Stimulated activated CD8-positive, alpha-beta memory T cell treated with anti-CD3 and anti-CD28 coated beads, Interleukin-7, amount 100 ng/mL, for 1 hour (primary cell): Measurements from ENCODE around the gene ABCC4.

Experiments
- DNase-seq, 2 donors: peaks; one replicate each; pipeline ENCODE4 v3.0.0-alpha.2; 2020; ENCODE audit warnings: low read depth in 2 of 2

ABCC4 gene

GRCh38 chr13:95301183-95301967 is at the start of gene ABCC4:
Gene ABCC4, minus strand, starts transcription at chr13:95301451. Its CDS starts 137 bp downstream, at chr13:95301314.
- DNase-seq, result peak; percentile 9 to 12

GRCh38 chr13:95349267-95349666 is 48.0 kb upstream of the ABCC4 start:
- no peak for DNase-seq

GRCh38 chr13:95343944-95344343 is 42.7 kb upstream of the ABCC4 start:
- no peak for DNase-seq

- no peak for DNase-seq
Measured at GRCh38 chr13:95341441-95341840, 40.2 kb upstream of the ABCC4 start.

GRCh38 chr13:95338905-95339304 is 37.7 kb upstream of the ABCC4 start:
- no peak for DNase-seq

GRCh38 chr13:95337597-95337996 is 36.3 kb upstream of the ABCC4 start:
- DNase-seq, result no peak

- no peak for DNase-seq
Measured at GRCh38 chr13:95335667-95336066, 34.4 kb upstream of the ABCC4 start.

- DNase-seq, result no peak
Measured at GRCh38 chr13:95328386-95328785, 27.1 kb upstream of the ABCC4 start.

- no peak for DNase-seq
Measured at GRCh38 chr13:95327190-95327589, 25.9 kb upstream of the ABCC4 start.

- DNase-seq, result no peak
Measured at GRCh38 chr13:95326695-95327094, 25.4 kb upstream of the ABCC4 start.

GRCh38 chr13:95325485-95325884 is 24.2 kb upstream of the ABCC4 start:
- no peak for DNase-seq

- no peak for DNase-seq
Measured at GRCh38 chr13:95323930-95324662, 22.8 kb upstream of the ABCC4 start.

GRCh38 chr13:95319551-95320274 is 18.5 kb upstream of the ABCC4 start:
- DNase-seq, result no peak

GRCh38 chr13:95317039-95317989 is 16.1 kb upstream of the ABCC4 start:
- DNase-seq, result no peak

GRCh38 chr13:95315752-95316151 is 14.5 kb upstream of the ABCC4 start:
- DNase-seq, result no peak

- no peak for DNase-seq
Measured at GRCh38 chr13:95307507-95307906, 6.3 kb upstream of the ABCC4 start.

- DNase-seq, result no peak
Measured at GRCh38 chr13:95304453-95304852, 3.2 kb upstream of the ABCC4 start.

GRCh38 chr13:95301968-95302393 is 730 bp upstream of the ABCC4 start:
- DNase-seq, result no peak

- peak in 1 of 2 donors; percentile 14 for DNase-seq
Measured at GRCh38 chr13:95300625-95301182, 547 bp downstream of the ABCC4 start.

GRCh38 chr13:95298971-95299621 is 2.2 kb downstream of the ABCC4 start:
- DNase-seq, result no peak
